Measurements from ENCODE around the gene EPHA8. TPM values are rescaled to one million over a fixed set of nuclear protein-coding genes. Genes with fewer than 3 reads are reported as not detected.

The EPHA8 gene
- total RNA-seq, 1 donor from 2014 or later = not detected

DNA sequence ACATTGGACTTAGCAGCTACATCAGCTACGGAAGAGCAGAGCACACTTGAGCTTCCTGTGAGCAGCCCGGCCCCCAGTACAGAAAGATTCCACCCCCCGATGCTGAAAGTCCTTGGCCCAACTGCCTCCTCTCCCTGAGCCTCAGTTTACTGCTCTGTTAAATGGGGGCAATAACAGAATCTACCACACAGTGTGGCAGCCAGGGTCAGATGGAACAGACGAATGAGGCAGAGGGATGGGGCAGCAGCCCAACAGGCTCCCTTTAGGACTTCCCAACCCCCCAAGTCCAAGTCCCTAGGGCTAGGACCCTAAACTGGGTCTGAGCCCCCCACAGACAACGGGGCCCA is 50.3 kb downstream of the EPHA8 start:
- no peak for DNase-seq (ENCODE audit: low spot score)

DNA sequence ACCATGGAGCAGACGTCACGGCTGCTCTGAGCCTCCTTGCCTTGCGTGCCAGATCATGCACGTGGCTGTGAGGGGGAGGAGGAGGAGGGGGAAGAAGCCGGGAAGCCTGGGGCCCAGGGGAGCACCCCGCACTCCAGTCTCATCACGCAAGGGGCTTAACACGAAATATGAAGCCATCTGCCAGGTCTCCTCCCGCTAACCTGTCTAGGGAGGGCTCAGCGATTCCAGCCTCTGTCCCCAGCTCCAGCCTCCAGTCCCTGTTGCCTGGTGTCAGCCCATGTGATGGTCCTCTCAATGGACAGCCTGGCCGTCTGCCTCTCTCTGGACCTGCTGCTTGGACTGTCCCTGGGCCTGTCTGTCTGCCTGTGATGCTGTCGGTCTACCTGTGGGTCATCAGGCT is 50.7 kb downstream of the EPHA8 start:
- no peak for DNase-seq (ENCODE audit: low spot score)

DNA sequence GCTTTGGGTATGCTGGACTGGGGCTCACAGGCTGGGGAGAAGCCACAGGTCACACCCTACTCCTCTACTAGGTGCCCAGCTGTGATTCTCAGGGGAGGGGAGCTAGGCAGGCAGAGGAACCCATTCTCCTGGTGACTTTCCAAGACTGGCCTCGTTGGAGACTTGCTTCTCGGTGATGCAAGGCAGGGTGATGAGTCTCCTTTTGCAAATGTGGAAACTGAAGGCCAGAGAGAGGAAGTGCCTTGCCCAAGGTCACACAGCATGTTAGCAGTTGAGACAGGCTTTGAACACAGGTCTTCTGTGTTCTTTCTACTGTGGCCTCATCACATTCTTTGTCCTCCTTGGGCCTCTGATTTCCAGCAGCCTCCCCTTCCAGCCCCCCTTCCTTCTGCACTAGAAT is 52.6 kb downstream of the EPHA8 start:
- DNase-seq (ENCODE audit: low spot score) = no peak

DNA sequence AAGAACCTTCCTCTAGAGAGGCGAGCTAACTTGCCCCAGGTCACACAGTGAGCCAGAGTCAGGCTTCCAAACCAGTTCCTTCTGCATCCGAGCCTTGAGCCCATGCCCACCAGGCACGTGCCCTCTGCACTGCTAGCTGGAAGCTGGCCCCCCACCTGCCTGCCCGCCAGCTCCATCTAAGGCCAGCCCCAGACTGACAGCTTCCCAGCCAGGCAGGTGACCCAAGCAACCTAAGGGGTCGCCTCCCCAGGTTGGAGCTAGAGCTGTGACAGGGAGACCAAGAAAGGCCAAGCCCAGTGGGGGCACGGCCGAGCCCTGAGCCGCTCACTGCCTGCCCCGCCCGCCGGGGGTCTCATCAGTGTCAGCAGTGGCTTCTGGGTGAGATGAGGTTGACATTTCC is 53.3 kb downstream of the EPHA8 start:
- DNase-seq (ENCODE audit: low spot score) = no peak

- no peak for DNase-seq (ENCODE audit: low spot score)
These were observed 54.8 kb downstream of the EPHA8 start for GRCh38 chr1:22618056-22618455.

DNA sequence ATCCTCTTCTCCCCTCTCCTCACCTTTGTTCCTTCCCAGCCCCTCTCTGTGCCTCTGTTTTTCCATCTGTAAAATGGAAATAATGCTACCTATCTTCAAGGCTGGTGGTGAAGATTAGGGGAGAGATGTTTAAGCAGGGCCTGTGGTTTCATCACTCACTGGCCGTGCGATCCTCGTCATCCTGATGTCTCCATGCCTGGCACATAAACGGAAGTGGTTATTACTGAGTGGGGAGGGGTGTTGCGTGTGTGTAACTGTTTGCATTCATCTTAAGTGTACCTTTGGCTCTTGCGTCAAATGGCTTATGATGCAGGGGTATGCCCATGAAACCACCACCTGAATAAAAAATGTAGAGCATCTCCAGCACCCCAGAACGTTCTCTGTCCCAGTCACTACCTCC is 56.0 kb downstream of the EPHA8 start:
- no peak for DNase-seq (ENCODE audit: low spot score)

GRCh38 chr1:22619798-22620197 is 56.5 kb downstream of the EPHA8 start:
- no peak for DNase-seq (ENCODE audit: low spot score)

DNA sequence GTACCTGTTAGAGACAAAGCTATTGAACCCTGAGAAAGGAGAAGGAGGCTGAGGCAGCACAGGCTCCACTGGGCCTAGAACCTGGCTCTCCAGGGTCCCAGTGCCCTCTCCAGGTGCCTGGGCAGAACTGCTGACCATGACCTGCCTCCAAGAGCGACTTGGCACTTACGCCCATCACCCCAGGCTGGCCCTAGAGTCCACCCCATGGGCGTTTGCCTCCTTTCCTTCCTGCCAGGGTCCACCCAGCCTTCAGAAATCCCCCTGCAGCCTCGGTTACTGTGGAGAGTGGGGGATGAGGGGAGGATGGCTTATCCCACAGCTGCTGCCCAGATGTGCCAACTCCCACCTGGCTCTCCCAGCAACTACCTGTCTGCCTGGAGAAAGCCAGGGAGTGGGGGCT is 58.5 kb downstream of the EPHA8 start:
- DNase-seq (ENCODE audit: low spot score) = no peak

DNA sequence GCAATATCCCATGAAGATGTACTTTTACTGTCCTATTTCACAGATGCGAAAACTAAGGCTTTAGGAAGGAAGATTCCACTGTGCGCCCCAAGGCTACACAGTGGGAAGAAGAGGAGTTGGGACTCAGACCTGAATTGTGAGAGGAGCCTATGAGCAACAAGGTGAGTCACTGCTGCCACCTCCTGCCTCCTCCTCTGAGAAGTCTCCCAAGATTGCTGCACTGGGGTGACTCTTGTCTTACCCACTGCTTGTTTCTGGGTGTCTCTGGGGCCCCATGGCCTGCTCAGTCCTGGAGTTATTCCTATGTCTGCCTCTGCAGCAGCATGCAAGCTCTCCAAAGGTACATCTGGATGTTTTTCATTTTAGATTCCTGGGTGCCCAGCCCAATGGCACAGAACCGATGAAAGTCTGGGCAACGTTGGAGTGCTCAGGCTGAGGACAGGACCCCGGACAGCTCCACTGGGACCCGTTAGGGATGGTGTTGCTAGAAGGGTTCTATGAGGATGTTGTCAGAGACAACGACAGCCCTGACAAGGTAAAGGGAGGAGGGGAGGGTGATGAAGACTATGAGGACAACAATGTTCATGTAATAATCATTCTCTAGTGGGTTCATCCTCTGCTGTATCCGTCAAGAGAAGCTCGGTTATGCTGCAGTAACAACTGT is 62.1 kb downstream of the EPHA8 start:
- no peak for DNase-seq (ENCODE audit: low spot score)

GRCh38 chr1:22626237-22627157 is 63.2 kb downstream of the EPHA8 start:
- DNase-seq (ENCODE audit: low spot score) = no peak

DNA sequence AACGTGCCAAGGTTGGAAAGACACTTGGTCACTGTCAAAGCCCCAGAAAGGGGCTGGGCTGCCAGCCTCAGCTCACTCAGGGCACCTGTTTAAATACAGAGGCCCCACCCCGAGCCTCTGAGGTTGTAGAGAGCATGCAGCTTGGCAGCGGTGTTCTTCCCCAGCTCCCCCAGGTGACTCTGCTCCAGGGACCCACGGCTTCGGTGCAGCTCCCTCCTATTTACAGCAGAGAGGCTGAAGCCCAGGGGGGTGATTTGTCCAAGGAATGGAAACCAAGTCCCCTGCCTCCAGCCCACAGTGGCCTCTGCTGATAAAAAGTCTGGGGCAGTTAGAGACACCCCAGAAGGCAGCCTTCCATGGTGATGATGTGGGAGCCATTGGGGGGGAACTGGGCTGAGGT is 64.0 kb downstream of the EPHA8 start:
- DNase-seq (ENCODE audit: low spot score) = no peak

- no peak for DNase-seq (ENCODE audit: low spot score)
These were observed 65.6 kb downstream of the EPHA8 start for GRCh38 chr1:22628698-22629444.

DNA sequence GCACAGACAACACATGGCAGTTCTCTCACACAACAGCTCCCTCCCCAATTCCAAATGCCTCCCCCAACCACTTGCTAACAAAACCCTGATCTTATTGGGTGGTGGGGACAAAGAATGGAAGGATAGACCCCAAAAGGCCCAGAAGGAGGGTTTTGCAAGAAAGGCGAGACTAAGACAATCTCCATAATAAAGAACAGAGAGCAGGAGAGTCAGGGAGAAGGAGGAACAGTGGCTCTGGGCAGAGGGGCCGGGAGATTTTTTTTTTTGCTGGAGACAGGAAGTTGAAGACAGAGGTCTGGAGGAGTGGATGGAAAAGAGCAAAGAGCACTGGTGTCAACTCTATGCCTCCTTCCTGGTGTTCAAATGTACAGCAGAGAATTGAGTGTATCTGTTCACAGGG is 66.6 kb downstream of the EPHA8 start:
- no peak for DNase-seq (ENCODE audit: low spot score)

GRCh38 chr1:22633697-22634463 is 70.6 kb downstream of the EPHA8 start:
- no peak for DNase-seq (ENCODE audit: low spot score)

DNA sequence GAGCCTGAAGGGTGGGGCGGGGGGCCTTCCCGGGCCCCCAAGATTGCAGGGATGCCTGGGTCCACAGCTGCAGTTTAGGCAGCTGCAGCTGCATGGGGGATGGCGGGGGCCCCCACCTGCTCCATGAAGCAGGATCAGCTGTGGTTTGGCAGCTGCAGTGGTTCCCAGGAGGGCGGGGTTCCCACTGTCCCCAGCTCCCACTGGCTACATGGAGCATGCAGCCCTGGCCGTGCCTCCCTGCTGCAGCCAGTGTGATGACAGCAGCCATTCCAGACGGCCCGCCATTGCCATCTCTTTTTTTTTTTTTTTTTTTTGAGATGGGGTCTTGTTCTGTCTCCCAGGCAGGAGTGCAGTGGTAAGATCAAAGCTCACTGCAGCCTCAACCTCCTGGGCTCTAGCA is 72.1 kb downstream of the EPHA8 start:
- DNase-seq (ENCODE audit: low spot score) = no peak

GRCh38 chr1:22636353-22636752 is 73.1 kb downstream of the EPHA8 start, which contains the start of gene C1QA:
C1QA (plus strand) TSS chr1:22636628; CDS start chr1:22637617, 989 bp downstream.
- DNase-seq (ENCODE audit: low spot score) = no peak

DNA sequence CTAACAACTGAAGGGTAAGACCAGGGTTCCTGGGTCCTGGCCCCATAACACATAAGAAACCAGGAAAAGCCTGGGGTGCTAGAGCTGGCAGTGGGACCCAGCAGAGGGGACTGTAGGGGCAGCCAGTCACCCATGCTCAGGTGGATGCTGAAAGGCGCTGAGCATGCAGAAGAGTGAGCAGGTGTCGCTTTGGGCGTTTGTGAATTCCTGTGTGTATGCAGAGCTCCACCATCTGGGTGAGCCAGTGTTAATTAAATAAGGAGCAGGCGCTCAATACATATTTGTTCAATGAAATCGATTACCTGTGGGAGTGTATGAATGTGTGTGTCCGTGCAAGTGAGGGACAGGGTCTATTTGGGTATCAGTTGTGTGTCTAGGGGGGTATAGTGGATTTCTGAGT is 73.6 kb downstream of the EPHA8 start:
- no peak for DNase-seq (ENCODE audit: low spot score)

GRCh38 chr1:22637907-22638445 is 74.7 kb downstream of the EPHA8 start:
- no peak for DNase-seq (ENCODE audit: low spot score)

- DNase-seq (ENCODE audit: low spot score) = no peak
These were observed 75.4 kb downstream of the EPHA8 start for GRCh38 chr1:22638476-22639234.

GRCh38 chr1:22639286-22639685 is 76.0 kb downstream of the EPHA8 start:
- no peak for DNase-seq (ENCODE audit: low spot score)

All from mesenteric fat pad (tissue), 1 donor.